ENCODE results near the gene BBOX1.
"Not testable (repeated sequence)": the region's sequence is repeated elsewhere in the genome, so short reads cannot be mapped to it uniquely, and the experiment has no call there.

The BBOX1 gene

GRCh38 chr11:27138716-27139115, 98.1 kb downstream of the BBOX1 start:
- no peak for DNase-seq

GRCh38 chr11:27139742-27140367, 99.2 kb downstream of the BBOX1 start:
- no peak for DNase-seq

GRCh38 chr11:27141576-27141975, 101.0 kb downstream of the BBOX1 start:
- no peak for DNase-seq

GRCh38 chr11:27147916-27148315, 107.3 kb downstream of the BBOX1 start:
- DNase-seq: no peak

GRCh38 chr11:27148506-27148905, 107.9 kb downstream of the BBOX1 start:
- no peak for DNase-seq

- no peak for DNase-seq
Observed at GRCh38 chr11:27150098-27150497, 109.5 kb downstream of the BBOX1 start.

GRCh38 chr11:27153136-27153535, 112.5 kb downstream of the BBOX1 start:
- no peak for DNase-seq

GRCh38 chr11:27158456-27159334, 118.1 kb downstream of the BBOX1 start:
- DNase-seq: peak; percentile 62

- no peak for DNase-seq
Observed at GRCh38 chr11:27159335-27159679, 118.7 kb downstream of the BBOX1 start.

- DNase-seq: no peak
Observed at GRCh38 chr11:27161071-27161470, 120.5 kb downstream of the BBOX1 start.

- no peak for DNase-seq
Observed at GRCh38 chr11:27162237-27162636, 121.6 kb downstream of the BBOX1 start.

- DNase-seq: no peak
Observed at GRCh38 chr11:27166130-27166529, 125.5 kb downstream of the BBOX1 start.

- no peak for DNase-seq
Observed at GRCh38 chr11:27171376-27171958, 130.9 kb downstream of the BBOX1 start.

GRCh38 chr11:27173545-27173944, 132.9 kb downstream of the BBOX1 start:
- DNase-seq: no peak

- DNase-seq: peak; percentile 50
Observed at GRCh38 chr11:27174021-27174420, 133.4 kb downstream of the BBOX1 start.

GRCh38 chr11:27174672-27175210, 134.1 kb downstream of the BBOX1 start:
- no peak for DNase-seq

- not testable (repeated sequence) for DNase-seq
Observed at GRCh38 chr11:27175562-27175961, 134.9 kb downstream of the BBOX1 start.

Measured in NCI-H774 (cell line).